Endothelial cell of umbilical vein (primary cell): ENCODE measurements around the gene NPAS1.

Source experiments
- EZH2 ChIP-seq: IDR thresholded peaks from 2 replicates; pipeline ENCODE4 v1.6.1; 2012; ENCODE audit warnings: borderline replicate concordance, low read depth, mild to moderate bottlenecking, moderate library complexity, low read length, inconsistent platforms; ENCODE audit not compliant: severe bottlenecking
- FOS ChIP-seq: IDR thresholded peaks from 2 replicates; pipeline ENCODE4 v1.6.1; 2011; ENCODE audit warnings: mild to moderate bottlenecking, low read length, moderate library complexity, borderline replicate concordance; ENCODE audit not compliant: insufficient read depth
- JUN ChIP-seq: IDR thresholded peaks from 2 replicates; pipeline ENCODE4 v1.6.1; 2011; ENCODE audit warnings: borderline replicate concordance, low read depth; ENCODE audit not compliant: insufficient read length, insufficient read depth
- MYC ChIP-seq: IDR thresholded peaks from one replicate; pipeline ENCODE4 v1.6.1; 2011; ENCODE audit warnings: mild to moderate bottlenecking, low read depth, low read length
- POLR2A ChIP-seq: IDR thresholded peaks from 2 replicates; pipeline ENCODE4 v1.6.1; 2012; ENCODE audit warnings: low read depth, mild to moderate bottlenecking, control low read depth, low read length
- POLR2AphosphoS5 ChIP-seq: IDR thresholded peaks from 2 replicates; pipeline ENCODE4 v1.6.1; 2012; ENCODE audit warnings: low read depth, mild to moderate bottlenecking, control low read depth, low read length, moderate library complexity; ENCODE audit not compliant: insufficient read depth
- TF ChIP-seq, protein P1 (sequence below), 2 donors: IDR thresholded peaks; 1 replicate in 1 of 2; 2 replicates in 1 of 2; pipeline ENCODE4 v1.5.1; 2011; ENCODE audit warnings: low read length in 2 of 2, mild to moderate bottlenecking in 2 of 2, moderate library complexity in 2 of 2, control low read depth in 1 of 2, inconsistent platforms in 1 of 2, low read depth in 1 of 2; ENCODE audit not compliant: insufficient read depth in 1 of 2; ENCODE audit errors: extremely low read depth in 1 of 2
- TF ChIP-seq, protein P2 (sequence below): IDR thresholded peaks from 2 replicates; pipeline ENCODE4 v1.6.1; 2011; ENCODE audit not compliant: insufficient read depth, insufficient read length

DNA sequence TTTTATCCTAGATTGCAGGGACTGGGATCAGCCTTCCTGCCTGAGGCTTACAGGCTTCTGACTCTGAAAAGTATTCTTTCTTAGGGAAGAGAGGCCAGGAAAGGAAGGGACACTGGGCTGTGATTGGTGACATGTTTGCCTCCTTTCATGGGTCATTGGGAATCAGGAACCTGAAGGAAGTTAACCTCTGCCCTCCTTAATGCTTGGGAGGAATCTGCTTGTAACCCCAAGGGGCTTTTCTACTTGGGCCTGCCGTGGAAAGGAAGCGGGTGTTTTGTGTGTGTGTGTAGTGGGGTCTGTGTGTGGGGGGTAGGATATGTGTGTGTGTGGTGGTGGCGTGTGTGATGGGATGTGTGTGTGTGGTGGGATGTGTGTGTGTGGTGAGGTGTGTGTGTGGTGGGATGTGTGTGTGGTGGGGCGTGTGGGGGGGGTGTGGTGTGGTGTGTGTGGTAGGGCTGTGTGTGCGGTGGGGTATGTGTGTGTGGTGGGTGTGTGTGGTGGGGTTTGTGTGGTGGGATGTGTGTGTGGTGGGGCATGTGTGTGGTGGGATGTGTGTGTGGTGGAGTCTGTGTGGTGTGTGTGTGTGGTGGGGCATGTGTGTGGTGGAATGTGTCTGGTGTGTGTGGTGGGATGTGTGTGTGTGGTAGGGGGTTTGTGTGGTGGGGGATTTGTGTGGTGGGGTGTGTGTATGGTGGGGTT is 41.3 kb upstream of the NPAS1 start:
- TF ChIP-seq, protein P1, sequence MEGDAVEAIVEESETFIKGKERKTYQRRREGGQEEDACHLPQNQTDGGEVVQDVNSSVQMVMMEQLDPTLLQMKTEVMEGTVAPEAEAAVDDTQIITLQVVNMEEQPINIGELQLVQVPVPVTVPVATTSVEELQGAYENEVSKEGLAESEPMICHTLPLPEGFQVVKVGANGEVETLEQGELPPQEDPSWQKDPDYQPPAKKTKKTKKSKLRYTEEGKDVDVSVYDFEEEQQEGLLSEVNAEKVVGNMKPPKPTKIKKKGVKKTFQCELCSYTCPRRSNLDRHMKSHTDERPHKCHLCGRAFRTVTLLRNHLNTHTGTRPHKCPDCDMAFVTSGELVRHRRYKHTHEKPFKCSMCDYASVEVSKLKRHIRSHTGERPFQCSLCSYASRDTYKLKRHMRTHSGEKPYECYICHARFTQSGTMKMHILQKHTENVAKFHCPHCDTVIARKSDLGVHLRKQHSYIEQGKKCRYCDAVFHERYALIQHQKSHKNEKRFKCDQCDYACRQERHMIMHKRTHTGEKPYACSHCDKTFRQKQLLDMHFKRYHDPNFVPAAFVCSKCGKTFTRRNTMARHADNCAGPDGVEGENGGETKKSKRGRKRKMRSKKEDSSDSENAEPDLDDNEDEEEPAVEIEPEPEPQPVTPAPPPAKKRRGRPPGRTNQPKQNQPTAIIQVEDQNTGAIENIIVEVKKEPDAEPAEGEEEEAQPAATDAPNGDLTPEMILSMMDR (IDR thresholded peaks at IDR 0.05; ENCODE audit: extremely low read depth in 1 of 2, insufficient read depth in 1 of 2, low read depth in 1 of 2, low read length in 2 of 2) = no peak
- TF ChIP-seq EZH2 (no peak), FOS (no peak), POLR2A (no peak), POLR2AphosphoS5 (no peak), MYC (no peak), JUN (no peak)
- TF ChIP-seq, protein P2, sequence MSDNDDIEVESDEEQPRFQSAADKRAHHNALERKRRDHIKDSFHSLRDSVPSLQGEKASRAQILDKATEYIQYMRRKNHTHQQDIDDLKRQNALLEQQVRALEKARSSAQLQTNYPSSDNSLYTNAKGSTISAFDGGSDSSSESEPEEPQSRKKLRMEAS = no peak
